GM12878 (cell line): Measurements from ENCODE around the gene PDE6B.

Source experiments
- CTCF ChIP-seq, 3 experiments: IDR thresholded peaks in 2 of 3; conservative IDR thresholded peaks in 1 of 3; 2 replicates each; pipeline ENCODE4 v1.5.1; 2011; ENCODE audit warnings: low read depth in 3 of 3, low read length in 3 of 3, mild to moderate bottlenecking in 3 of 3, control low read depth in 2 of 3, moderate library complexity in 2 of 3, inconsistent platforms in 1 of 3, mixed read lengths in 1 of 3; ENCODE audit not compliant: control insufficient read depth in 2 of 3, insufficient read depth in 1 of 3; ENCODE audit errors: extremely low read depth in 1 of 3
- EP300 ChIP-seq, 2 experiments: fragments of 150-350 bp in 1 of 2; IDR thresholded peaks; 2 replicates each; pipeline ENCODE4 v1.6.1; 2011 to 2012; ENCODE audit warnings: low read depth in 2 of 2, low read length in 2 of 2, borderline replicate concordance in 1 of 2, improper control_type of control experiment in 1 of 2, inconsistent platforms in 1 of 2; ENCODE audit not compliant: control insufficient read depth in 1 of 2
- JUNB ChIP-seq: IDR thresholded peaks from 2 replicates; pipeline ENCODE4 v1.6.1; 2016; ENCODE audit warnings: antibody characterized with exemption, mild to moderate bottlenecking
- POLR2A ChIP-seq: IDR thresholded peaks from 2 replicates; pipeline ENCODE4 v1.6.1; 2011; ENCODE audit warnings: low read depth, mild to moderate bottlenecking, low read length
- PRDM15 ChIP-seq: fragments of 450-650 bp; formaldehyde crosslinking; IDR thresholded peaks from 2 replicates; pipeline ENCODE4 v1.4.0; 2020; ENCODE audit warnings: mild to moderate bottlenecking, moderate library complexity
- RBBP5 ChIP-seq: fragments of 200-600 bp; sonication (generic); conservative IDR thresholded peaks from 2 replicates; pipeline ENCODE4 v1.6.1; 2016
- RCOR1 ChIP-seq: conservative IDR thresholded peaks from 2 replicates; pipeline ENCODE4 v1.6.1; 2012; ENCODE audit warnings: low read depth, low read length, improper control_type of control experiment
- ZBTB40 ChIP-seq: fragments of 450-650 bp; IDR thresholded peaks from 2 replicates; pipeline ENCODE4 v1.6.1; 2016; ENCODE audit warnings: mild to moderate bottlenecking, moderate library complexity, borderline replicate concordance

GRCh38 chr4:710916-711315, 85.5 kb downstream of the PDE6B start:
- TF ChIP-seq CTCF (IDR thresholded peaks at IDR 0.05 in 2 of 3, conservative IDR thresholded peaks at IDR 0.05 in 1 of 3; ENCODE audit: control insufficient read depth in 2 of 3, extremely low read depth in 1 of 3, insufficient read depth in 1 of 3, low read depth in 3 of 3, low read length in 3 of 3) (no peak), EP300 (IDR thresholded peaks at IDR 0.05; ENCODE audit: borderline replicate concordance in 1 of 2, control insufficient read depth in 1 of 2, low read depth in 2 of 2, low read length in 2 of 2) (no peak), PRDM15 (no peak), RCOR1 (no peak), JUNB (no peak), ZBTB40 (no peak), RBBP5 (no peak), POLR2A (no peak)
